HepG2 (cell line): ENCODE measurements around the gene FAM43A. TPM values are rescaled to one million over a fixed set of nuclear protein-coding genes. Genes with fewer than 3 reads are reported as not detected.

ENCODE experiments used
- ATAC-seq: fragments of 200-7000 bp; cut with Tn5 transposase; 3 replicates; pipeline ENCODE4 v1.9.1; 2020; ENCODE audit warnings: mild to moderate bottlenecking, moderate library complexity
- BruUV-seq: library from RNA; stranded (reverse); fragments of 400-500 nt; replicated peaks from 2 replicates; lab custom pipeline; 2021; lab: Mats Ljungman, UMichigan
- CTCF ChIA-PET: fragments of 300-600 bp; formaldehyde crosslinking; extraction: SDS; loops from one replicate; lab custom pipeline; 2021; ENCODE audit warnings: low total read pairs, inconsistent platforms, low intra/inter-chr PET ratio; lab: Yijun Ruan, JAX
- POLR2A ChIA-PET: fragments of 350-600 bp; sonication (Branson Sonifier 250); formaldehyde crosslinking; loops from one replicate; lab custom pipeline; 2020; ENCODE audit warnings: antibody characterized with exemption, inconsistent platforms; lab: Yijun Ruan, JAX
- DNase-seq: peaks from one replicate; pipeline ENCODE4 v3.0.0-alpha.2; 2015; ENCODE audit warnings: low spot score
- FAIRE-seq: peaks from 3 replicates; lab custom pipeline; 2011; peaks lifted over from hg19 to GRCh38; lab: Jason Lieb, UNC
- H2AFZ ChIP-seq: one replicate; pipeline ENCODE4 v1.6.1; 2011; ENCODE audit warnings: low read length, inconsistent platforms
- H3K27ac ChIP-seq: fragments of 300-600 bp; 3 replicates; pipeline ENCODE4 v1.8.0; 2011; ENCODE audit warnings: mixed run types, mild to moderate bottlenecking, mixed read lengths, low read length, inconsistent platforms; ENCODE audit not compliant: insufficient read depth; ENCODE audit errors: extremely low read length
- H3K27me3 ChIP-seq, 2 experiments: fragments of 200-600 bp in 1 of 2; 2 replicates in 1 of 2; 3 replicates in 1 of 2; pipeline versions ENCODE4 v1.6.0 to v1.8.0; 2011; ENCODE audit warnings: low read length in 2 of 2, mild to moderate bottlenecking in 2 of 2, moderate library complexity in 2 of 2, inconsistent platforms in 1 of 2; ENCODE audit not compliant: insufficient read depth in 2 of 2, control insufficient read depth in 1 of 2
- H3K36me3 ChIP-seq, 2 experiments: fragments of 200-600 bp in 1 of 2; replicated peaks in 1 of 2; 2 replicates in 1 of 2; 3 replicates in 1 of 2; pipeline versions ENCODE4 v1.5.1 to v1.8.0; 2011; ENCODE audit warnings: low read length in 2 of 2, inconsistent platforms in 1 of 2; ENCODE audit not compliant: insufficient read depth in 2 of 2, control insufficient read depth in 1 of 2
- H3K4me1 ChIP-seq: 2 replicates; pipeline ENCODE4 v1.5.1; 2012; ENCODE audit warnings: low read length, inconsistent platforms; ENCODE audit not compliant: insufficient read depth
- H3K4me2 ChIP-seq: 2 replicates; pipeline ENCODE4 v1.6.0; 2011; ENCODE audit warnings: low read depth, low read length, inconsistent platforms
- H3K4me3 ChIP-seq, 3 experiments: fragments of 200-600 bp in 1 of 3; sonication (generic), shearing (Covaris generic) in 1 of 3; replicated peaks in 1 of 3; 2 replicates each; pipeline ENCODE4 v1.5.1; 2011 to 2016; ENCODE audit warnings: low read length in 3 of 3, inconsistent platforms in 2 of 3, low read depth in 2 of 3, mild to moderate bottlenecking in 2 of 3, control low read depth in 1 of 3, mixed read lengths in 1 of 3; ENCODE audit not compliant: insufficient read depth in 1 of 3
- H3K79me2 ChIP-seq: one replicate; pipeline ENCODE4 v1.6.1; 2011; ENCODE audit warnings: low read length, inconsistent platforms; ENCODE audit not compliant: insufficient read depth
- H3K9ac ChIP-seq: 2 replicates; pipeline ENCODE4 v1.6.0; 2011; ENCODE audit warnings: mild to moderate bottlenecking, low read depth, low read length, inconsistent platforms; ENCODE audit not compliant: insufficient read depth
- H3K9me3 ChIP-seq: 2 replicates; pipeline ENCODE4 v1.5.1; 2012; ENCODE audit warnings: mild to moderate bottlenecking, low read length
- H4K20me1 ChIP-seq: 2 replicates; pipeline ENCODE4 v1.6.0; 2011; ENCODE audit warnings: inconsistent platforms, mild to moderate bottlenecking, low read length, moderate library complexity; ENCODE audit not compliant: insufficient read depth
- CBX2 ChIP-seq, 2 experiments: fragments of 200-600 bp in 1 of 2; sonication (generic); formaldehyde crosslinking in 1 of 2; IDR thresholded peaks; 2 replicates each; pipeline versions ENCODE4 v1.7.0 to v1.8.1; 2018 to 2022; ENCODE audit warnings: low read depth in 2 of 2, low read length in 1 of 2, mild to moderate bottlenecking in 1 of 2, missing genetic modification reagents in 1 of 2
- GATAD2A ChIP-seq: IDR thresholded peaks from 2 replicates; pipeline ENCODE4 v1.6.1; 2016
- KLF11 ChIP-seq: IDR thresholded peaks from 2 replicates; pipeline ENCODE4 v1.6.1; 2016; ENCODE audit warnings: missing compliant biosample characterization
- MATR3 ChIP-seq: sonication (generic); formaldehyde crosslinking; IDR thresholded peaks from 2 replicates; pipeline ENCODE4 v1.4.0; 2020; ENCODE audit warnings: missing genetic modification reagents
- PHF21A ChIP-seq: sonication (generic); formaldehyde crosslinking; IDR thresholded peaks from 2 replicates; pipeline ENCODE4 v1.5.0; 2020; ENCODE audit warnings: mild to moderate bottlenecking, missing genetic modification reagents
- PTBP1 ChIP-seq: fragments of 200-400 bp; formaldehyde crosslinking; IDR thresholded peaks from 2 replicates; pipeline ENCODE4 v1.6.1; 2018; ENCODE audit warnings: low read length, low read depth; ENCODE audit not compliant: poor library complexity, severe bottlenecking
- SETDB1 ChIP-seq: sonication (generic); formaldehyde crosslinking; IDR thresholded peaks from 2 replicates; pipeline ENCODE4 v1.5.1; 2020; ENCODE audit warnings: missing genetic modification reagents, mild to moderate bottlenecking, borderline replicate concordance
- SOX13 ChIP-seq, 3 experiments: fragments of 450-650 bp in 1 of 3; sonication (generic) in 1 of 3; formaldehyde crosslinking in 1 of 3; IDR thresholded peaks in 2 of 3; conservative IDR thresholded peaks in 1 of 3; 2 replicates each; pipeline versions ENCODE4 v1.5.0 to v1.6.1; 2016 to 2020; ENCODE audit warnings: antibody characterized with exemption in 1 of 3, mild to moderate bottlenecking in 1 of 3, missing compliant biosample characterization in 1 of 3, missing genetic modification reagents in 1 of 3, moderate library complexity in 1 of 3
- SP2 ChIP-seq: sonication (generic); formaldehyde crosslinking; IDR thresholded peaks from 2 replicates; pipeline ENCODE4 v1.5.1; 2020; ENCODE audit warnings: mild to moderate bottlenecking, missing genetic modification reagents
- SPEN ChIP-seq: sonication (generic); formaldehyde crosslinking; IDR thresholded peaks from 2 replicates; pipeline ENCODE4 v1.5.1; 2020; ENCODE audit warnings: low read depth, mild to moderate bottlenecking, missing genetic modification reagents
- TRIM24 ChIP-seq: sonication (generic); formaldehyde crosslinking; IDR thresholded peaks from 2 replicates; pipeline ENCODE4 v1.8.0; 2022; ENCODE audit warnings: mild to moderate bottlenecking, missing genetic modification reagents
- ZNF121 ChIP-seq: sonication (generic); formaldehyde crosslinking; IDR thresholded peaks from 2 replicates; pipeline ENCODE4 v1.5.0; 2020; ENCODE audit warnings: mild to moderate bottlenecking, missing genetic modification reagents
- ZNF232 ChIP-seq: sonication (generic); formaldehyde crosslinking; IDR thresholded peaks from 2 replicates; pipeline ENCODE4 v1.4.0; 2020; ENCODE audit warnings: missing genetic modification reagents, borderline replicate concordance
- ZNF577 ChIP-seq: sonication (generic); formaldehyde crosslinking; IDR thresholded peaks from 2 replicates; pipeline ENCODE4 v1.4.0; 2020; ENCODE audit warnings: mild to moderate bottlenecking, low read depth, missing genetic modification reagents, borderline replicate concordance
- ZNF589 ChIP-seq: sonication (generic); formaldehyde crosslinking; conservative IDR thresholded peaks from 2 replicates; pipeline ENCODE4 v1.8.0; 2022; ENCODE audit warnings: mild to moderate bottlenecking, moderate library complexity, missing genetic modification reagents
- ZNF619 ChIP-seq: sonication (generic); formaldehyde crosslinking; IDR thresholded peaks from 2 replicates; pipeline ENCODE4 v1.4.0; 2020; ENCODE audit warnings: mild to moderate bottlenecking, missing genetic modification reagents
- WGBS: methylation state at CpG from one replicate; pipeline ENCODE4 v1.1.6; 2017; ENCODE audit warnings: low lambda C conversion rate; 5-methylcytosine and 5-hydroxymethylcytosine counted together
- in situ Hi-C: cut with HindIII; loops from 2 replicates; pipeline ENCODE4 v1.10.0; 2017; ENCODE audit warnings: low pct_unique_long_range_greater_than_20kb; ENCODE audit not compliant: extremely low pct_ligation_motif_present
- intact Hi-C: fragments of 100-400 bp; cut with micrococcal nuclease; formaldehyde crosslinking; loops from one replicate; pipeline ENCODE4 v1.10.0; 2022; ENCODE audit not compliant: unreplicated experiment
- polyA plus RNA-seq, 8 experiments: library from polyadenylated mRNA; depleted of rRNA in 3 of 8; stranded (reverse) in 7 of 8; unstranded in 1 of 8; fragments of >200 nt; fragmentation: Illumina TruSeq in 4 of 8; extraction: Trizol in 4 of 8; gene quantifications; 2 replicates each; pipeline versions ENCODE4 v1.2.1 to v1.2.3, GENCODE V29; 2011 to 2016; ENCODE audit warnings: low read depth in 4 of 8, missing spikeins in 1 of 8, mixed read lengths in 1 of 8; ENCODE audit not compliant: insufficient read depth in 1 of 8
- total RNA-seq, 5 experiments: library from RNA; depleted of rRNA; stranded (reverse); fragments of >200 nt; fragmentation: Illumina TruSeq; extraction: Trizol; gene quantifications; 2 replicates each; pipeline ENCODE4 v1.2.3, GENCODE V29; 2016; ENCODE audit warnings: low read depth in 1 of 5
- TF ChIP-seq, protein P1 (sequence below): sonication (generic); formaldehyde crosslinking; conservative IDR thresholded peaks from 2 replicates; pipeline ENCODE4 v1.8.0; 2022; ENCODE audit warnings: missing genetic modification reagents
- TF ChIP-seq, protein P2 (sequence below): IDR thresholded peaks from 2 replicates; pipeline ENCODE4 v1.6.1; 2016; ENCODE audit warnings: control low read depth
- TF ChIP-seq, protein P3 (sequence below): sonication (generic); formaldehyde crosslinking; IDR thresholded peaks from 2 replicates; pipeline ENCODE4 v1.5.0; 2020; ENCODE audit warnings: mild to moderate bottlenecking, missing genetic modification reagents, moderate library complexity

FAM43A gene
- total and polyA plus RNA-seq, 2 of the 13 experiments (the other 11 are each of a cell fraction or from before 2014, with no cell fraction given), result 0.91 to 1.8 TPM

DNA sequence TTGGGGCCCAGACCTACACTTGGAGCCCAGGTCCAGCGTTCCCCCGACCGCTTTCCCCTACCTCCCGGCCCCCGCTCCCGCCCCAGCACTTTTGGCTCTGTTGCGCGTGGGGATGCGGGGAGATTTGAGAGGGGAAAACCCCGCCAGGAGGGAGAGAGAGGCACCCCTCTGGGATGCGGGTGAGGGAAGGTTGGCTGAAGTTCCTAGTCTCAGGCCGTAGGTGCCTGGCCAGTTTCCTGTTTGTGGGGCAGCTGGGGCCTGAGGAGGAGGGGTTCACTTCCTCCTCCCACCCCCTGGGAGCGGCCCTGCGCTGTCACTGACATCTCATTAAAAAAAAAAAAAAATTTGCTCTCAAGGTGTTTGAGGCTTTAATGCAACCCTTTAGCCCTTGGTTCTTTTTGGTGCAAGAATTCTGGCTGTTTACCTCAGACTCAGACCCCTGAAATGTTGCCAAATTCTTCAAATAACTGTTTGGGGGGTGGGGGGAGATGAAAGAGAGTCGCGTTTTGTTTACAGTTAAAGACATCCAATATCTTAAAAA is 2.6 kb downstream of the FAM43A start (continued):
- TF ChIP-seq, protein P1, sequence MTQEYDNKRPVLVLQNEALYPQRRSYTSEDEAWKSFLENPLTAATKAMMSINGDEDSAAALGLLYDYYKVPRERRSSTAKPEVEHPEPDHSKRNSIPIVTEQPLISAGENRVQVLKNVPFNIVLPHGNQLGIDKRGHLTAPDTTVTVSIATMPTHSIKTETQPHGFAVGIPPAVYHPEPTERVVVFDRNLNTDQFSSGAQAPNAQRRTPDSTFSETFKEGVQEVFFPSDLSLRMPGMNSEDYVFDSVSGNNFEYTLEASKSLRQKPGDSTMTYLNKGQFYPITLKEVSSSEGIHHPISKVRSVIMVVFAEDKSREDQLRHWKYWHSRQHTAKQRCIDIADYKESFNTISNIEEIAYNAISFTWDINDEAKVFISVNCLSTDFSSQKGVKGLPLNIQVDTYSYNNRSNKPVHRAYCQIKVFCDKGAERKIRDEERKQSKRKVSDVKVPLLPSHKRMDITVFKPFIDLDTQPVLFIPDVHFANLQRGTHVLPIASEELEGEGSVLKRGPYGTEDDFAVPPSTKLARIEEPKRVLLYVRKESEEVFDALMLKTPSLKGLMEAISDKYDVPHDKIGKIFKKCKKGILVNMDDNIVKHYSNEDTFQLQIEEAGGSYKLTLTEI (CRISPR knock-in tag), result no peak
- no peak for TF ChIP-seq KLF11 (CRISPR knock-in tag)

DNA sequence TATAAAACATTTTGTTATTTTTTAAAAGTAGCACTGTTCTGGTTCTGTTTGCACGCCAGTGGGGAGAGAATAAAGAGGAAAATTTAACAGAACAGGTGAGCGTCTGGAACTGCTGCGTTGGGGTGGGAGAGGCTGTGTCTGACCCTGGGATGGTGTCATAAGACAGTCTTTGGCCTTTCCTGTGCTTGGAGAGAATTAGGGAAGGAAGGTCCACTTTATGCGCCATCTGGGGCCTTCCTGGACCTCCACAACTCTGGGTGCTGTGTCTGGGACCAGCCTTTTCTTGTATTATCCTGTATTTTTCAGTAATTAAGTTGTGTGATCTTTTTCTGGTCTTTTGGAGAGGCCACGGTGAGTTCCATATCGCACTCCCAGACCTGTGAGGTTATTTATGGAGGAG is 3.3 kb downstream of the FAM43A start:
- Histone ChIP-seq H3K4me1 (peaks cover 66% of the 10 kb centered on the region), H3K4me2 (no peak overlapping the region), H3K79me2 (no peaks in the 10 kb centered on the region), H3K27me3 (peaks cover 0 to 16% of the 10 kb centered on the region in 2 experiments; a peak in 1 of 5 replicates), H3K9me3 (no peaks in the 10 kb centered on the region), H2AFZ (no peak overlapping the region), H3K9ac (no peak overlapping the region), H4K20me1 (no peaks in the 10 kb centered on the region), H3K27ac (no peak overlapping the region), H3K36me3 (no peaks in the 10 kb centered on the region), H3K4me3 (no peak overlapping the region)
- no TSS peak for BruUV-seq
- ATAC-seq (no peak), FAIRE-seq (no peak), DNase-seq (no peak)
- CTCF ChIA-PET, result no interaction called here
- in situ Hi-C loops (loop anchor here (5.0 to 10.0 kb wide), 3 partner anchors 56 to 418 kb away; no protein-coding TSS in a partner anchor), intact Hi-C loops (loop anchor here (5.0 to 10.0 kb wide), 3 partner anchors 33 to 836 kb away; no protein-coding TSS in a partner anchor)
- POLR2A ChIA-PET, result no interaction called here
- 59% methylated on average over 5 of the region's 6 CpGs for WGBS
- TF ChIP-seq MATR3 (CRISPR knock-in tag) (no peak), ZNF232 (CRISPR knock-in tag) (no peak), ZNF121 (CRISPR knock-in tag) (no peak), ZNF589 (CRISPR knock-in tag) (no peak), ZNF577 (no peak), SOX13 (IDR thresholded peaks at IDR 0.05) (no peak), SOX13 (CRISPR knock-in tag; conservative IDR thresholded peaks at IDR 0.05 in 1 of 2, IDR thresholded peaks at IDR 0.05 in 1 of 2) (no peak), TRIM24 (no peak), PTBP1 (no peak), CBX2 (IDR thresholded peaks at IDR 0.05; ENCODE audit: low read depth, low read length) (no peak), CBX2 (CRISPR knock-in tag; IDR thresholded peaks at IDR 0.05; ENCODE audit: low read depth) (no peak), GATAD2A (CRISPR knock-in tag) (no peak), PHF21A (CRISPR knock-in tag) (no peak), ZNF619 (no peak), SPEN (CRISPR knock-in tag) (no peak), SP2 (CRISPR knock-in tag) (no peak), SETDB1 (CRISPR knock-in tag) (no peak)
- TF ChIP-seq, protein P2, sequence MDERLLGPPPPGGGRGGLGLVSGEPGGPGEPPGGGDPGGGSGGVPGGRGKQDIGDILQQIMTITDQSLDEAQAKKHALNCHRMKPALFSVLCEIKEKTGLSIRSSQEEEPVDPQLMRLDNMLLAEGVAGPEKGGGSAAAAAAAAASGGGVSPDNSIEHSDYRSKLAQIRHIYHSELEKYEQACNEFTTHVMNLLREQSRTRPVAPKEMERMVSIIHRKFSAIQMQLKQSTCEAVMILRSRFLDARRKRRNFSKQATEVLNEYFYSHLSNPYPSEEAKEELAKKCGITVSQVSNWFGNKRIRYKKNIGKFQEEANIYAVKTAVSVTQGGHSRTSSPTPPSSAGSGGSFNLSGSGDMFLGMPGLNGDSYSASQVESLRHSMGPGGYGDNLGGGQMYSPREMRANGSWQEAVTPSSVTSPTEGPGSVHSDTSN (CRISPR knock-in tag), result no peak
- TF ChIP-seq, protein P3, sequence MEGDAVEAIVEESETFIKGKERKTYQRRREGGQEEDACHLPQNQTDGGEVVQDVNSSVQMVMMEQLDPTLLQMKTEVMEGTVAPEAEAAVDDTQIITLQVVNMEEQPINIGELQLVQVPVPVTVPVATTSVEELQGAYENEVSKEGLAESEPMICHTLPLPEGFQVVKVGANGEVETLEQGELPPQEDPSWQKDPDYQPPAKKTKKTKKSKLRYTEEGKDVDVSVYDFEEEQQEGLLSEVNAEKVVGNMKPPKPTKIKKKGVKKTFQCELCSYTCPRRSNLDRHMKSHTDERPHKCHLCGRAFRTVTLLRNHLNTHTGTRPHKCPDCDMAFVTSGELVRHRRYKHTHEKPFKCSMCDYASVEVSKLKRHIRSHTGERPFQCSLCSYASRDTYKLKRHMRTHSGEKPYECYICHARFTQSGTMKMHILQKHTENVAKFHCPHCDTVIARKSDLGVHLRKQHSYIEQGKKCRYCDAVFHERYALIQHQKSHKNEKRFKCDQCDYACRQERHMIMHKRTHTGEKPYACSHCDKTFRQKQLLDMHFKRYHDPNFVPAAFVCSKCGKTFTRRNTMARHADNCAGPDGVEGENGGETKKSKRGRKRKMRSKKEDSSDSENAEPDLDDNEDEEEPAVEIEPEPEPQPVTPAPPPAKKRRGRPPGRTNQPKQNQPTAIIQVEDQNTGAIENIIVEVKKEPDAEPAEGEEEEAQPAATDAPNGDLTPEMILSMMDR (CRISPR knock-in tag), result no peak
